HG03354 (cell line): ENCODE data around the gene PRAMEF13.
"Not testable (repeated sequence)": the region's sequence is repeated elsewhere in the genome, so short reads cannot be mapped to it uniquely, and the experiment has no call there.

Experiments used
- ATAC-seq: cut with Tn5 transposase; IDR thresholded peaks from one replicate; pipeline ENCODE4 v1.9.1; 2021; ENCODE audit warnings: mild to moderate bottlenecking; ENCODE audit not compliant: unreplicated experiment, poor library complexity, severe bottlenecking

Gene PRAMEF13, protein sequence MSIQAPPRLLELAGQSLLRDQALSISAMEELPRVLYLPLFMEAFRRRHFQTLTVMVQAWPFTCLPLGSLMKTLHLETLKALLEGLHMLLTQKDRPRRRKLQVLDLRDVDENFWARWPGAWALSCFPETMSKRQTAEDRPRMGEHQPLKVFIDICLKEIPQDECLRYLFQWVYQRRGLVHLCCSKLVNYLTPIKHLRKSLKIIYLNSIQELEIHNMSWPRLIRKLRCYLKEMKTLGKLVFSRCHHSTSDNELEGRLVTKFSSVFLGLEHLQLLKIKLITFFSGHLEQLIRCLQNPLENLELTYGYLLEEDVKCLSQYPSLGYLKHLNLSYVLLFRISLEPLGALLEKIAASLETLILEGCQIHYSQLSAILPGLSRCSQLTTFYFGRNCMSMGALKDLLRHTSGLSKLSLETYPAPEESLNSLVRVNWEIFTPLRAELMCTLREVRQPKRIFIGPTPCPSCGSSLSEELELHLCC

GRCh38 chr1:13201309-13201708 lies at the start of gene PRAMEF13:
Gene PRAMEF13 (minus strand): TSS chr1:13201409. CDS start chr1:13199589, 1,820 bp downstream.
- ATAC-seq: not testable (repeated sequence)

- not testable (repeated sequence) for ATAC-seq
Measured at GRCh38 chr1:13247122-13247521, 45.9 kb upstream of the PRAMEF13 start.

DNA sequence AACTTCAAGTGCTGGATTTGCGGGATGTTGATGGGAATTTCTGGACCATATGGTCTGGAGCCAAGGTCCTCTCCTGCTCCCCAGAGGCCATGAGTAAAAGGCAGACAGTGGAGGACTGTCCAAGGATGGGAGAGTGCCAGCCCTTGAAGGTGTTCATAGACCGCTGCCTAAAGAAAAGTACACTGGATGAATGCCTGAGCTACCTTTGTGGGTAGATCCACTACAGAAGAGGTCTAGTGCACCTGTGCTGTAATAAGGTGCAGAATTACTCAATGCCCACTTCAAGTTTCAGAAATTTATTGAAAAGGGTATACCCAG lies 45.3 kb upstream of the PRAMEF13 start:
- not testable (repeated sequence) for ATAC-seq

- ATAC-seq: not testable (repeated sequence)
Measured at GRCh38 chr1:13245841-13246553, 44.8 kb upstream of the PRAMEF13 start.

- not testable (repeated sequence) for ATAC-seq
Measured at GRCh38 chr1:13243536-13244263, 42.5 kb upstream of the PRAMEF13 start.

- ATAC-seq: not testable (repeated sequence)
Measured at GRCh38 chr1:13239633-13240032, 38.4 kb upstream of the PRAMEF13 start.

- not testable (repeated sequence) for ATAC-seq
Measured at GRCh38 chr1:13237572-13237971, 36.4 kb upstream of the PRAMEF13 start.

DNA sequence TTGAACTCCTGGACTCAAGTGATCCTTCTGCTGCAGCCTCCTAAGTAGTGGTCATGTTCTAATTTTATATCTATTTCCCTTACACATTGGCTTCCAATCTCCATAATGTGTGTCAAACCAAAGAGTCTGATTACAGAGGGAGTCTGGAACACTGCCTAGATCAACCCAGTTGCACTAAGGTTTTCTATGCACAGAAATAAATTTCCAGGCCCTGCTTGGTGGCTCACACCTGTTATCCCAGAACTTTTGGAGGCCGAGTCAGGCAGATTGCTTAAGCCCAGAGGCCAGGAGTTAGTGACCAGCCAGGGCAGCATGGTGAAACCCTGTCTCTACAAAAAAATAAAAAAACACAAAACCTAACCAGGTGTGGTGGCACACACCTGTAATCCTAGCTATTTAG lies 32.8 kb upstream of the PRAMEF13 start:
- not testable (repeated sequence) for ATAC-seq

DNA sequence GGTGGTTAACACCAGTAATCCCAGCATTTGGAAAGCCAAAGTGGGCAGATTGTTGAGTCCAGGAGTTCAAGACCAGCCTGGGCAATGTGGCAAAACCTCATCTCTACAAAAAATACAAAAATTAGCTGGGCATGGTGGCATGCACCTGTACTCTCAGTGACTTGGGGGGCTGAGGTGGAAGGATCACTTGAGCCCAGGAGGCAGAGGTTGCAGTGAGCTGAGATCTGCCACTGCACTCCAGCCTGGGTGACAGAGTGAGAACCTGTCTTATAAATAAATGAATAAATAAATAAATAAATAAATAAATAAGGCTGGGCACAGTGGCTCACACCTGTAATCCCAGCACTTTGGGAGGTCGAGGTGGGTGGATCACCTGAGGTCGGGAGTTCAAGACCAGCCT lies 30.8 kb upstream of the PRAMEF13 start:
- not testable (repeated sequence) for ATAC-seq

GRCh38 chr1:13231061-13231750 lies 30.0 kb upstream of the PRAMEF13 start:
- ATAC-seq: not testable (repeated sequence)

- not testable (repeated sequence) for ATAC-seq
Measured at GRCh38 chr1:13230601-13231000, 29.4 kb upstream of the PRAMEF13 start.

GRCh38 chr1:13230096-13230495 lies 28.9 kb upstream of the PRAMEF13 start:
- ATAC-seq: not testable (repeated sequence)

- no peak for ATAC-seq
Measured at GRCh38 chr1:13228343-13228781, 27.2 kb upstream of the PRAMEF13 start.

- ATAC-seq: not testable (repeated sequence)
Measured at GRCh38 chr1:13227271-13228055, 26.3 kb upstream of the PRAMEF13 start.

- not testable (repeated sequence) for ATAC-seq
Measured at GRCh38 chr1:13225675-13226204, 24.5 kb upstream of the PRAMEF13 start, which contains the start of gene PRAMEF18. Gene PRAMEF18 (minus strand): TSS chr1:13226154. CDS start chr1:13226106, 48 bp downstream.

DNA sequence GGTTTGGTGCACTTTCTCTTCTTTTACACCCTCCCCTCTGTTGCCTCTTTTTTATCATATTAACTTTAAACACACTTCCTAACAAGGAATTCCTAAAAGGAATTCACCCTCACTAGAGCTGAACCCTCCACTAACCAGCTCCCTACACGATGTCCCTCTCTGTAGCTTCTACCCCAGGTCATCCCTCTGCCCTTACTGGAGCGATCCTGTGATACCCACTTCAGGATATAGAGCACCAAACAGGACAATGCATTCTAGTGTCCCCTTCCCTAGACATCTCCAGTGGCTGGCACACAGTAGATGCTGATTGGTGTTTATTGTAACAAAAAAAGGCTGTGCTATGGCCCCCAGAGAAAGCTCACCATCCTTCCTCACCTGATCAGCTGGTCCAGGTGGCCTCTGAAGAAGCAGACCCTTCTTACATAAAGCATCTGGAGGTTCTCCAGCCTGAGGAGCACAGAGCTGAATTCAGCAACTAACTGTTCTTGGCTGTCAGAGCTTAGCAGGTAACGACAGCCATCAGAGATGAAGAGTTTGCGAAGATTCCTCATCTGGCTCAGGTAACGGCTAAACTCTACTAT lies 23.4 kb upstream of the PRAMEF13 start:
- ATAC-seq: no peak

DNA sequence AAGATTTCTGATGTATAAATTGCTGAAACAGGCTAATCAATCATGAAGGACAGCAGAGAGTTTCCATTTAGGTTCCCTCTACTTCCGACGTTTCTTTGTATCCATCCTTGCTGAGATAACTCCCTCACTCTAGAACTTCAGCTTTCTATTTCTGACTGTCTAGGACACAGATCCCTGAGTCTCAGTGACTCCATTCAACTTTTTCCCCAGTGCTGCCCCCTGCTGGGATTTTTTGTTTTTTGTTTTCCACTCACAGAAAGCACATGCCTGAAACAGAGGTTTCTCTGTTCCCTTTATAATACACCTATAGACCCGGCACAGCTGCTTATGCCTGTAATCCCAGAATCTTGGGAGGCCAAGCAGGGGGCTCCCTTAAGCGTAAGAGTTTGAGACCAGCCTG lies 21.6 kb upstream of the PRAMEF13 start:
- ATAC-seq: not testable (repeated sequence)

- not testable (repeated sequence) for ATAC-seq
Measured at GRCh38 chr1:13219203-13219602, 18.0 kb upstream of the PRAMEF13 start.
